ENCODE data around the gene WNT3A.

- TF ChIP-seq CTCF (conservative IDR thresholded peaks at IDR 0.05; ENCODE audit: low read depth in 2 of 2) (no peak), EZH2phosphoT487 (IDR thresholded peaks at IDR 0.05; ENCODE audit: unreplicated experiment) (no peak)
Measured at GRCh38 chr1:228084797-228085196, 78.0 kb downstream of the WNT3A start.

Measured in GM23338 (cell line).